PC-9 (cell line): Measurements from ENCODE around the gene CCDC81. TPM values are rescaled to one million over a fixed set of nuclear protein-coding genes. Genes with fewer than 3 reads are reported as not detected.

ENCODE experiments used
- BruUV-seq: library from RNA; stranded (reverse); fragments of 400-500 nt; replicated peaks from 2 replicates; lab custom pipeline; 2021; lab: Mats Ljungman, UMichigan
- CTCF ChIA-PET: fragments of 300-600 bp; sonication (Branson Sonifier 250); formaldehyde crosslinking; loops from one replicate; lab custom pipeline; 2022; ENCODE audit warnings: antibody characterized with exemption; lab: Charles Lee
- POLR2A ChIA-PET: fragments of 300-600 bp; sonication (Branson Sonifier 250); formaldehyde crosslinking; loops from one replicate; lab custom pipeline; 2022; ENCODE audit warnings: antibody characterized with exemption; ENCODE audit not compliant: unreplicated experiment; lab: Charles Lee
- DNase-seq, 2 experiments: peaks; one replicate each; pipeline versions ENCODE4 v3.0.0 to v3.0.0-alpha.2; 2015 to 2022; ENCODE audit warnings: mixed read lengths in 1 of 2
- H2AFZ ChIP-seq: fragments of 200-600 bp; sonication (generic); 2 replicates; pipeline ENCODE4 v1.8.1; 2017; ENCODE audit warnings: antibody characterized with exemption
- H3F3A ChIP-seq: fragments of 200-600 bp; sonication (generic); 2 replicates; pipeline ENCODE4 v1.8.1; 2017; ENCODE audit warnings: antibody characterized with exemption, mild to moderate bottlenecking, low read depth; ENCODE audit not compliant: insufficient read depth
- H3K27ac ChIP-seq: fragments of 200-600 bp; sonication (generic); 2 replicates; pipeline ENCODE4 v1.6.1; 2016; ENCODE audit warnings: mixed run types
- H3K27me3 ChIP-seq: fragments of 200-600 bp; sonication (generic); 2 replicates; pipeline ENCODE4 v1.6.1; 2016; ENCODE audit warnings: low read depth, mixed run types; ENCODE audit not compliant: insufficient read depth
- H3K36me3 ChIP-seq: fragments of 200-600 bp; sonication (generic); 2 replicates; pipeline ENCODE4 v1.6.1; 2016; ENCODE audit warnings: low read depth, mixed run types
- H3K4me1 ChIP-seq: fragments of 200-600 bp; sonication (generic); replicated peaks from 2 replicates; pipeline ENCODE4 v1.6.1; 2016; ENCODE audit warnings: mixed run types; ENCODE audit not compliant: insufficient read depth
- H3K4me2 ChIP-seq: fragments of 200-600 bp; sonication (generic); 2 replicates; pipeline ENCODE4 v1.6.1; 2017; ENCODE audit warnings: mixed run types
- H3K4me3 ChIP-seq: fragments of 200-600 bp; sonication (generic); 2 replicates; pipeline ENCODE4 v1.6.1; 2016; ENCODE audit warnings: mixed run types
- H3K79me2 ChIP-seq: fragments of 200-600 bp; sonication (generic); 2 replicates; pipeline ENCODE4 v1.6.1; 2017; ENCODE audit warnings: low read depth, mixed run types
- H3K9me2 ChIP-seq: fragments of 200-600 bp; sonication (generic); 2 replicates; pipeline ENCODE4 v1.8.1; 2017; ENCODE audit warnings: mild to moderate bottlenecking; ENCODE audit not compliant: insufficient read depth
- H3K9me3 ChIP-seq: fragments of 200-600 bp; sonication (generic); 2 replicates; pipeline ENCODE4 v1.8.1; 2016; ENCODE audit warnings: low read depth; ENCODE audit not compliant: insufficient read depth
- H4K20me1 ChIP-seq: fragments of 200-600 bp; sonication (generic); 2 replicates; pipeline ENCODE4 v1.8.1; 2017; ENCODE audit not compliant: insufficient read depth
- CTCF ChIP-seq: fragments of 200-600 bp; sonication (generic); conservative IDR thresholded peaks from 2 replicates; pipeline ENCODE4 v1.6.1; 2017; ENCODE audit warnings: mixed run types, antibody characterized with exemption, mild to moderate bottlenecking, moderate library complexity
- EZH2 ChIP-seq: fragments of 200-600 bp; sonication (generic); IDR thresholded peaks from 2 replicates; pipeline ENCODE4 v1.8.0; 2017; ENCODE audit warnings: antibody characterized with exemption, low read depth
- intact Hi-C: fragments of 100-400 bp; cut with micrococcal nuclease; formaldehyde crosslinking; loops from one replicate; pipeline ENCODE4 v1.10.0; 2022; ENCODE audit not compliant: unreplicated experiment
- total RNA-seq: library from RNA; stranded (reverse); gene quantifications from 2 replicates; pipeline ENCODE4 v1.2.3, GENCODE V29; 2021

CCDC81 gene
- total RNA-seq, 1 experiment from 2014 or later: 0.65 TPM

- Histone ChIP-seq H3F3A (no peaks in the 10 kb centered on the region), H3K9me2 (no peaks in the 10 kb centered on the region), H3K4me1 (peaks cover 10% of the 10 kb centered on the region), H4K20me1 (no peaks in the 10 kb centered on the region), H3K9me3 (no peaks in the 10 kb centered on the region), H2AFZ (no peak overlapping the region), H3K27ac (no peak overlapping the region), H3K79me2 (no peaks in the 10 kb centered on the region), H3K36me3 (no peaks in the 10 kb centered on the region), H3K4me2 (no peak overlapping the region), H3K4me3 (no peak overlapping the region), H3K27me3 (no peaks in the 10 kb centered on the region)
- intact Hi-C loops: no loop called here
- ChIA-PET CTCF (no interaction called here), POLR2A (interaction anchor here (0.6 kb wide), 1 partner anchor 16 kb away, joined by 5 read pairs; no protein-coding TSS in a partner anchor)
- DNase-seq: no peak
- TF ChIP-seq EZH2 (no peak), CTCF (no peak)
- no TSS peak for BruUV-seq
Measured at GRCh38 chr11:86446924-86447285, 72.2 kb downstream of the CCDC81 start.

GRCh38 chr11:86447763-86448480 lies 73.2 kb downstream of the CCDC81 start:
- Histone ChIP-seq H3K4me1 (peaks cover 3% of the 10 kb centered on the region), H3K4me2 (no peak overlapping the region), H4K20me1 (no peaks in the 10 kb centered on the region), H3K36me3 (no peaks in the 10 kb centered on the region), H3K27me3 (no peaks in the 10 kb centered on the region), H2AFZ (no peak overlapping the region), H3K4me3 (no peak overlapping the region), H3K79me2 (no peaks in the 10 kb centered on the region), H3K27ac (no peak overlapping the region), H3K9me3 (no peaks in the 10 kb centered on the region), H3K9me2 (no peaks in the 10 kb centered on the region), H3F3A (no peaks in the 10 kb centered on the region)
- TF ChIP-seq CTCF: no peak
- TF ChIP-seq EZH2: no peak
- DNase-seq: no peak
- ChIA-PET POLR2A (interaction anchor here (0.5 kb wide), 1 partner anchor 220 kb away, joined by 3 read pairs; no protein-coding TSS in a partner anchor), CTCF (no interaction called here)
- BruUV-seq: no TSS peak
- intact Hi-C loops: no loop called here

- BruUV-seq: no TSS peak
- Histone ChIP-seq H3K4me3 (no peak overlapping the region), H3K9me3 (no peaks in the 10 kb centered on the region), H3K4me2 (no peak overlapping the region), H4K20me1 (no peaks in the 10 kb centered on the region), H3K79me2 (no peaks in the 10 kb centered on the region), H2AFZ (no peak overlapping the region), H3K27ac (no peak overlapping the region), H3K4me1 (no peaks in the 10 kb centered on the region), H3K36me3 (no peaks in the 10 kb centered on the region), H3K27me3 (no peaks in the 10 kb centered on the region), H3K9me2 (no peaks in the 10 kb centered on the region), H3F3A (no peaks in the 10 kb centered on the region)
- TF ChIP-seq EZH2 (no peak), CTCF (no peak)
- POLR2A ChIA-PET: no interaction called here
- intact Hi-C loops: no loop called here
- DNase-seq: no peak
- CTCF ChIA-PET: no interaction called here
Measured at GRCh38 chr11:86449993-86450629, 75.4 kb downstream of the CCDC81 start.
